SK-N-SH treated with all-trans-retinoic acid at 6 μM for 48 hours (cell line): ENCODE results near the gene TMEM116.
A peak's percentile ranks its signal among the peaks of the same experiment; 100 is the strongest.

Experiments
- ATAC-seq: fragments of 200-7000 bp; cut with Tn5 transposase; 3 replicates; pipeline ENCODE4 v1.9.1; 2020; ENCODE audit warnings: mild to moderate bottlenecking, moderate library complexity
- ARNTL ChIP-seq: fragments of 450-650 bp; formaldehyde crosslinking; IDR thresholded peaks from 2 replicates; pipeline ENCODE4 v1.5.0; 2020; ENCODE audit warnings: low read depth, mild to moderate bottlenecking, moderate library complexity, borderline replicate concordance
- CSDC2 ChIP-seq: fragments of 250-450 bp; sonication (Bioruptor Pico); IDR thresholded peaks from 2 replicates; pipeline ENCODE4 v1.5.0; 2020; ENCODE audit warnings: mild to moderate bottlenecking, moderate library complexity
- ESRRG ChIP-seq: fragments of 250-450 bp; sonication (Bioruptor Pico); IDR thresholded peaks from 2 replicates; pipeline ENCODE4 v1.6.1; 2021; ENCODE audit warnings: mild to moderate bottlenecking
- GLIS3 ChIP-seq: fragments of 250-450 bp; sonication (Bioruptor Pico); IDR thresholded peaks from 2 replicates; pipeline ENCODE4 v1.5.0; 2020; ENCODE audit warnings: mild to moderate bottlenecking, moderate library complexity
- ISL1 ChIP-seq: fragments of 250-450 bp; sonication (Bioruptor Pico); IDR thresholded peaks from 2 replicates; pipeline ENCODE4 v2.1.2; 2022; ENCODE audit warnings: mild to moderate bottlenecking, moderate library complexity
- OSR1 ChIP-seq: fragments of 250-450 bp; sonication (Bioruptor Pico); IDR thresholded peaks from 2 replicates; pipeline ENCODE4 v1.8.0; 2022; ENCODE audit warnings: moderate library complexity, mild to moderate bottlenecking, inconsistent platforms
- PPARA ChIP-seq: fragments of 250-450 bp; sonication (Bioruptor Pico); IDR thresholded peaks from 2 replicates; pipeline ENCODE4 v1.5.0; 2020; ENCODE audit warnings: mild to moderate bottlenecking, borderline replicate concordance
- RARB ChIP-seq: fragments of 250-450 bp; sonication (Bioruptor Pico); IDR thresholded peaks from 2 replicates; pipeline ENCODE4 v1.8.0; 2021; ENCODE audit warnings: mild to moderate bottlenecking, moderate library complexity
- SNAI2 ChIP-seq: fragments of 250-450 bp; sonication (Bioruptor Pico); IDR thresholded peaks from 2 replicates; pipeline ENCODE4 v1.5.0; 2020; ENCODE audit warnings: mild to moderate bottlenecking, moderate library complexity
- TCF4 ChIP-seq: fragments of 250-450 bp; sonication (Bioruptor Pico); IDR thresholded peaks from 2 replicates; pipeline ENCODE4 v1.8.0; 2021; ENCODE audit warnings: mild to moderate bottlenecking, moderate library complexity, borderline replicate concordance
- TOX ChIP-seq: fragments of 250-450 bp; sonication (Bioruptor Pico); IDR thresholded peaks from 2 replicates; pipeline ENCODE4 v1.8.0; 2021; ENCODE audit warnings: mild to moderate bottlenecking, moderate library complexity, borderline replicate concordance
- ZC3H10 ChIP-seq: fragments of 250-450 bp; sonication (Bioruptor Pico); IDR thresholded peaks from 2 replicates; pipeline ENCODE4 v1.5.1; 2021; ENCODE audit warnings: mild to moderate bottlenecking, moderate library complexity
- ZFP3 ChIP-seq: fragments of 250-450 bp; sonication (Bioruptor Pico); IDR thresholded peaks from 2 replicates; pipeline ENCODE4 v1.5.0; 2020; ENCODE audit warnings: mild to moderate bottlenecking, moderate library complexity
- ZFP30 ChIP-seq: fragments of 450-650 bp; formaldehyde crosslinking; IDR thresholded peaks from 2 replicates; pipeline ENCODE4 v1.5.0; 2022; ENCODE audit warnings: mild to moderate bottlenecking, moderate library complexity
- ZNF565 ChIP-seq: fragments of 450-650 bp; formaldehyde crosslinking; conservative IDR thresholded peaks from 2 replicates; pipeline ENCODE4 v1.5.0; 2020; ENCODE audit warnings: low read depth, mild to moderate bottlenecking, moderate library complexity
- ZNF70 ChIP-seq: fragments of 450-650 bp; formaldehyde crosslinking; IDR thresholded peaks from 2 replicates; pipeline ENCODE4 v1.5.0; 2020; ENCODE audit warnings: mild to moderate bottlenecking, moderate library complexity
- TF ChIP-seq, protein P1 (sequence below): fragments of 250-450 bp; sonication (Bioruptor Pico); IDR thresholded peaks from 2 replicates; pipeline ENCODE4 v1.5.1; 2021; ENCODE audit warnings: mild to moderate bottlenecking, moderate library complexity
- TF ChIP-seq, protein P2 (sequence below): fragments of 250-450 bp; sonication (Bioruptor Pico); IDR thresholded peaks from 2 replicates; pipeline ENCODE4 v1.5.0; 2020; ENCODE audit warnings: mild to moderate bottlenecking, moderate library complexity
- TF ChIP-seq, protein P3 (sequence below): fragments of 250-450 bp; sonication (Bioruptor Pico); IDR thresholded peaks from 2 replicates; pipeline ENCODE4 v1.5.1; 2020; ENCODE audit warnings: low read depth, mild to moderate bottlenecking, moderate library complexity
- TF ChIP-seq, protein P4 (sequence below): fragments of 250-450 bp; sonication (Bioruptor Pico); IDR thresholded peaks from 2 replicates; pipeline ENCODE4 v1.8.0; 2020; ENCODE audit warnings: mild to moderate bottlenecking, moderate library complexity, borderline replicate concordance

Gene TMEM116

DNA sequence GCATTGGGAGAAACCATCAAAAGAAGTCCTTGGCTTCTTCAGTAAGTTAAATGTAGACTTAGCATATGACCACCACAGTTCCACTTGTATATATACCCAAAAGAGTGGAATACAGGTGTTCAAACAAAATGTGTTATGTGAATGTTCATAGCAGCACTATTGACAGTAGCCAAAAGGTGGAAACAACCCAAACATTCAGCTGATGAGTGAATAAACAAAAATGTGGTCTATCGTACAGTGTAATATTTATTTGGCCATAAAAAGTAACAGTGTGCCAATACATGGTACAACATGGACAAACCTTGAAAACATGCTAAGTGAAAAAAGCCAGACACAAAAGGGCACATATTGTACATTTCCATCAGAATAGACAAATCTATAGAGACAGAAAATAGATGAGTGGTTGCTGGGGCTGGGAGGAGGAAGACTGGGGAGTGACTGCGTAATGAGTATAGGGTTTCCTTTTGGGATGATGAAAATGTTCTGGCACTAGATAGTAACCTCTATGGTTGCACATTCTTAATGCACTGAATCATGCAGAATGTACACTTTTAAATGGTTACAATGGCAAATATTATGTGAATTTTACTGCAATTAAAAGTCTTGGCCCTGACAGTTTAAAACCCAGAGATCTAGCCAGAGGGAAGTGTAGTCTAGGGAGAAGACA is 5.7 kb upstream of the TMEM116 start:
- ATAC-seq, result peak; percentile 79
- TF ChIP-seq ZNF70 (no peak), SNAI2 (CRISPR knock-in tag) (no peak), RARB (no peak), ZFP30 (CRISPR knock-in tag) (no peak), CSDC2 (CRISPR knock-in tag) (no peak), ZFP3 (CRISPR knock-in tag) (no peak), GLIS3 (no peak)
- TF ChIP-seq, protein P1, sequence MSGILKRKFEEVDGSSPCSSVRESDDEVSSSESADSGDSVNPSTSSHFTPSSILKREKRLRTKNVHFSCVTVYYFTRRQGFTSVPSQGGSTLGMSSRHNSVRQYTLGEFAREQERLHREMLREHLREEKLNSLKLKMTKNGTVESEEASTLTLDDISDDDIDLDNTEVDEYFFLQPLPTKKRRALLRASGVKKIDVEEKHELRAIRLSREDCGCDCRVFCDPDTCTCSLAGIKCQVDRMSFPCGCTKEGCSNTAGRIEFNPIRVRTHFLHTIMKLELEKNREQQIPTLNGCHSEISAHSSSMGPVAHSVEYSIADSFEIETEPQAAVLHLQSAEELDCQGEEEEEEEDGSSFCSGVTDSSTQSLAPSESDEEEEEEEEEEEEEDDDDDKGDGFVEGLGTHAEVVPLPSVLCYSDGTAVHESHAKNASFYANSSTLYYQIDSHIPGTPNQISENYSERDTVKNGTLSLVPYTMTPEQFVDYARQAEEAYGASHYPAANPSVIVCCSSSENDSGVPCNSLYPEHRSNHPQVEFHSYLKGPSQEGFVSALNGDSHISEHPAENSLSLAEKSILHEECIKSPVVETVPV (CRISPR knock-in tag), result no peak

DNA sequence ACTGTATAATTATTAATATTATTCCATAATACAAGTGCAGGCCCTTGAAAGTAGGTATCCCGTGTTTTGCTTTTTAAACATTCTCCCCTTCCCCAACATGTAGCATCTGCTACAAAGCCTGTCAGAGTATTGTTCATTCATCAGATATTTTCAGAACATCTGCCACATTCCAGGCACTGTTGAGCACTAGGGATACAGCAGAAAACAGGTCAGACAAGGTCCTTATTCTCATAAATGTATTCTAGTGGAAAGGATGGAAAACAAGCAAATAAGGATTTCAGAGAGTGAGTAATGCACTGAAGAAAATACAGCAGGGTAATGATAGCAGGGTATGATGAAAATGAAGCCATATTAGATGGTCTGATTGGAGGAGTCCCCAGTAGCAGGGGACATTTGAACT is 4.1 kb upstream of the TMEM116 start:
- TF ChIP-seq, protein P2, sequence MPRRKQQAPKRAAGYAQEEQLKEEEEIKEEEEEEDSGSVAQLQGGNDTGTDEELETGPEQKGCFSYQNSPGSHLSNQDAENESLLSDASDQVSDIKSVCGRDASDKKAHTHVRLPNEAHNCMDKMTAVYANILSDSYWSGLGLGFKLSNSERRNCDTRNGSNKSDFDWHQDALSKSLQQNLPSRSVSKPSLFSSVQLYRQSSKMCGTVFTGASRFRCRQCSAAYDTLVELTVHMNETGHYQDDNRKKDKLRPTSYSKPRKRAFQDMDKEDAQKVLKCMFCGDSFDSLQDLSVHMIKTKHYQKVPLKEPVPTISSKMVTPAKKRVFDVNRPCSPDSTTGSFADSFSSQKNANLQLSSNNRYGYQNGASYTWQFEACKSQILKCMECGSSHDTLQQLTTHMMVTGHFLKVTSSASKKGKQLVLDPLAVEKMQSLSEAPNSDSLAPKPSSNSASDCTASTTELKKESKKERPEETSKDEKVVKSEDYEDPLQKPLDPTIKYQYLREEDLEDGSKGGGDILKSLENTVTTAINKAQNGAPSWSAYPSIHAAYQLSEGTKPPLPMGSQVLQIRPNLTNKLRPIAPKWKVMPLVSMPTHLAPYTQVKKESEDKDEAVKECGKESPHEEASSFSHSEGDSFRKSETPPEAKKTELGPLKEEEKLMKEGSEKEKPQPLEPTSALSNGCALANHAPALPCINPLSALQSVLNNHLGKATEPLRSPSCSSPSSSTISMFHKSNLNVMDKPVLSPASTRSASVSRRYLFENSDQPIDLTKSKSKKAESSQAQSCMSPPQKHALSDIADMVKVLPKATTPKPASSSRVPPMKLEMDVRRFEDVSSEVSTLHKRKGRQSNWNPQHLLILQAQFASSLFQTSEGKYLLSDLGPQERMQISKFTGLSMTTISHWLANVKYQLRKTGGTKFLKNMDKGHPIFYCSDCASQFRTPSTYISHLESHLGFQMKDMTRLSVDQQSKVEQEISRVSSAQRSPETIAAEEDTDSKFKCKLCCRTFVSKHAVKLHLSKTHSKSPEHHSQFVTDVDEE (CRISPR knock-in tag), result no peak
- TF ChIP-seq PPARA (no peak), TCF4 (no peak), RARB (no peak), SNAI2 (CRISPR knock-in tag) (no peak), ESRRG (CRISPR knock-in tag) (no peak), OSR1 (CRISPR knock-in tag) (no peak), ZFP30 (CRISPR knock-in tag) (no peak), ZC3H10 (CRISPR knock-in tag) (no peak), ARNTL (no peak), ZFP3 (CRISPR knock-in tag) (no peak), TOX (no peak), CSDC2 (CRISPR knock-in tag) (no peak), GLIS3 (no peak), ZNF565 (no peak)
- TF ChIP-seq, protein P1 (CRISPR knock-in tag), result no peak
- TF ChIP-seq, protein P3, sequence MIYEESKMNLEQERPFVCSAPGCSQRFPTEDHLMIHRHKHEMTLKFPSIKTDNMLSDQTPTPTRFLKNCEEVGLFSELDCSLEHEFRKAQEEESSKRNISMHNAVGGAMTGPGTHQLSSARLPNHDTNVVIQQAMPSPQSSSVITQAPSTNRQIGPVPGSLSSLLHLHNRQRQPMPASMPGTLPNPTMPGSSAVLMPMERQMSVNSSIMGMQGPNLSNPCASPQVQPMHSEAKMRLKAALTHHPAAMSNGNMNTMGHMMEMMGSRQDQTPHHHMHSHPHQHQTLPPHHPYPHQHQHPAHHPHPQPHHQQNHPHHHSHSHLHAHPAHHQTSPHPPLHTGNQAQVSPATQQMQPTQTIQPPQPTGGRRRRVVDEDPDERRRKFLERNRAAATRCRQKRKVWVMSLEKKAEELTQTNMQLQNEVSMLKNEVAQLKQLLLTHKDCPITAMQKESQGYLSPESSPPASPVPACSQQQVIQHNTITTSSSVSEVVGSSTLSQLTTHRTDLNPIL (CRISPR knock-in tag), result no peak
- no peak for ATAC-seq

DNA sequence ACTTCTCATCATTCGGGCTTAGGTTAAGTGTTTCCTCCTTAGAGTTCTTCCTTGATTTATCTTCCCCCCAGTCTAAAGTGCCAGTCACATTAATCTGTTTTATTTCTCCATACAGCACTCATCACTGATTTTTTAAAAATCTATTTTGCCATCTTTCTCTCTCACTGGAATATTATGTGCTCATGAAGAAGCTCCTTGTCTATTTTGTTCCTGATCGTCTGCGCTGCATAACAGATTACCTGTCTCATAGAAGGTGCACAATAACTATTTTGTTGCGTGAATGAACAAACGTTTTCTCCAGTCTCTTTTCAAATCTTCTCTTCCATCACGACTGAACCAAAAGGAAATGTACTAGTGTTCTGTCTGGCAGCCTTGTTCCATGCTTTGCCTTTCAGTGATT is 3.0 kb upstream of the TMEM116 start:
- TF ChIP-seq ZNF565, result no peak
- TF ChIP-seq, protein P3 (CRISPR knock-in tag), result no peak
- TF ChIP-seq, protein P4, sequence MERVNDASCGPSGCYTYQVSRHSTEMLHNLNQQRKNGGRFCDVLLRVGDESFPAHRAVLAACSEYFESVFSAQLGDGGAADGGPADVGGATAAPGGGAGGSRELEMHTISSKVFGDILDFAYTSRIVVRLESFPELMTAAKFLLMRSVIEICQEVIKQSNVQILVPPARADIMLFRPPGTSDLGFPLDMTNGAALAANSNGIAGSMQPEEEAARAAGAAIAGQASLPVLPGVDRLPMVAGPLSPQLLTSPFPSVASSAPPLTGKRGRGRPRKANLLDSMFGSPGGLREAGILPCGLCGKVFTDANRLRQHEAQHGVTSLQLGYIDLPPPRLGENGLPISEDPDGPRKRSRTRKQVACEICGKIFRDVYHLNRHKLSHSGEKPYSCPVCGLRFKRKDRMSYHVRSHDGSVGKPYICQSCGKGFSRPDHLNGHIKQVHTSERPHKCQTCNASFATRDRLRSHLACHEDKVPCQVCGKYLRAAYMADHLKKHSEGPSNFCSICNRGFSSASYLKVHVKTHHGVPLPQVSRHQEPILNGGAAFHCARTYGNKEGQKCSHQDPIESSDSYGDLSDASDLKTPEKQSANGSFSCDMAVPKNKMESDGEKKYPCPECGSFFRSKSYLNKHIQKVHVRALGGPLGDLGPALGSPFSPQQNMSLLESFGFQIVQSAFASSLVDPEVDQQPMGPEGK, result no peak
- TF ChIP-seq TCF4, result no peak
- no peak for TF ChIP-seq ISL1
- no peak for TF ChIP-seq SNAI2 (CRISPR knock-in tag)
- no peak for TF ChIP-seq ZFP30 (CRISPR knock-in tag)
- TF ChIP-seq ZC3H10 (CRISPR knock-in tag), result no peak
- no peak for TF ChIP-seq CSDC2 (CRISPR knock-in tag)
- no peak for ATAC-seq
